ENCODE results near the gene CNNM1. TPM values are rescaled to one million over a fixed set of nuclear protein-coding genes. Genes with fewer than 3 reads are reported as not detected.

Gene CNNM1
- polyA plus RNA-seq, 1 experiment, result 1.3 TPM

DNA sequence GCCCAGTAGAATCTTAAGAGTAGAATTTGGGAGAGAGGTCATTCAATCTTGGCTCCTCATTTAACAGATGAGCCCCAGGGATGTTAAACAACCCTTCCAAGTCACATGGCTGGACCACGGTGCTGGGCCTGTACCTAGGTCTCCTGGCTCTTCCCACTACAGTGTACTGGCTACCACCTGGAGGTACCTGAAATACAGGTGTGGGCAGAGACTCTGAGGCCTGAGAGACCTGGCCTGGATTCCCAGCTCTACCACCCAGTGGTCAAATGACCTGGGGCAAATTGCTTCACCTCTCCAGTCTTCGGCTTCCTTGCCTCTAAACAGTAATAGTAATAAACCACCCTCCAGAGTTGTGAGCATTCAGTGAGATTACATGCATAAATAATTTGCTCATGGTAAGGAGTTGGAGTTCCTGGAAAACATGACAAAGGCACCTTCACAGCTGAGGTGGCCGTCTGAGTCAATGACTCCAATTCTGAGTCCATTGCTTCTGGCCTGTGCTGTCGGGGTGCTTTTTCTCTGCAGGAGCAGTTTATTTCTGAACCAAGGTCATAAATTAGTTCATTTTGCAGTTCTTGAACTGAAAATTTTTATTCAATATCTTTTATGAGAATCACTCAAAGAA is 98.5 kb downstream of the CNNM1 start:
- no peaks in the 10 kb centered on the region for H3K27me3 ChIP-seq (ENCODE audit: control insufficient read depth, insufficient read depth, low read length)

DNA sequence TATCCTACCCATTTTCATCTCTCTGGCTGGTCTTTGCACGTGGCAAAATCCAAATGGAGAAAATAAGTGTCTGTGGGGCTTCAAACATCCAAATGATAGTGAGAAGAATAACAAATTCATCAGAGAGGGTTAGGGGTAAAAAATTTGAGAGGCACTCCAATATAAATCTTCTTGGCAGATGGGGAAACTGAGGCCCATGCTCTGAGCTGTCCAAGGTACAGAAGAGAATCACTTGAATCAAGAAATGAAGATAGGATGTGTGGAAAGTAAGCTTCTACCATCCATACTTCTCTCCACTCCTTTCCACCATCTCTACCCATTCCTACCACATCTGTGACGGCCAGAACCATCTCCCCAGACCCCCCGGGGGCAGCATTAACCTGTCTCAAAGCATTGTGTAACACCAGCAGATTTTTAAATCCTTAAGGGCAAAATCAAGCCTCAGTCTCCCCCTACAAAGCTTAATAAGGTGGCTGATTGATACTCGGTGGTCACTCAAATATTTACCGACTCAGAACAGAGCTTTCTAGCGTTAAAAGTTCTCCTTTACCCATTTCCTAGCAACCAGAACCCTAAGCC is 100.5 kb downstream of the CNNM1 start:
- H3K36me3 ChIP-seq (ENCODE audit: control insufficient read depth, insufficient read depth, low read length), result peaks cover 4% of the 10 kb centered on the region; the same call in 1 of the 2 replicates
- TF ChIP-seq, protein P1, sequence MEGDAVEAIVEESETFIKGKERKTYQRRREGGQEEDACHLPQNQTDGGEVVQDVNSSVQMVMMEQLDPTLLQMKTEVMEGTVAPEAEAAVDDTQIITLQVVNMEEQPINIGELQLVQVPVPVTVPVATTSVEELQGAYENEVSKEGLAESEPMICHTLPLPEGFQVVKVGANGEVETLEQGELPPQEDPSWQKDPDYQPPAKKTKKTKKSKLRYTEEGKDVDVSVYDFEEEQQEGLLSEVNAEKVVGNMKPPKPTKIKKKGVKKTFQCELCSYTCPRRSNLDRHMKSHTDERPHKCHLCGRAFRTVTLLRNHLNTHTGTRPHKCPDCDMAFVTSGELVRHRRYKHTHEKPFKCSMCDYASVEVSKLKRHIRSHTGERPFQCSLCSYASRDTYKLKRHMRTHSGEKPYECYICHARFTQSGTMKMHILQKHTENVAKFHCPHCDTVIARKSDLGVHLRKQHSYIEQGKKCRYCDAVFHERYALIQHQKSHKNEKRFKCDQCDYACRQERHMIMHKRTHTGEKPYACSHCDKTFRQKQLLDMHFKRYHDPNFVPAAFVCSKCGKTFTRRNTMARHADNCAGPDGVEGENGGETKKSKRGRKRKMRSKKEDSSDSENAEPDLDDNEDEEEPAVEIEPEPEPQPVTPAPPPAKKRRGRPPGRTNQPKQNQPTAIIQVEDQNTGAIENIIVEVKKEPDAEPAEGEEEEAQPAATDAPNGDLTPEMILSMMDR (IDR thresholded peaks at IDR 0.05; ENCODE audit: insufficient read depth, low read depth, low read length), result no peak
- CTCF ChIA-PET, result interaction anchor here (1.2 to 2.9 kb wide), 2 partner anchors 38 to 42 kb away, joined by 8 to 17 read pairs; no protein-coding TSS in a partner anchor
- H3K4me3 ChIP-seq (ENCODE audit: low read depth, low read length), result peak overlapping the region; percentile 69
- no peak for DNase-seq (ENCODE audit: low read depth)
- H3K27me3 ChIP-seq (ENCODE audit: control insufficient read depth, insufficient read depth, low read length), result no peaks in the 10 kb centered on the region
- POLR2A ChIA-PET, result no interaction called here

More for the DNA sequence above, 98.5 kb downstream of the CNNM1 start:
- ChIA-PET POLR2A (no interaction called here), CTCF (interaction anchor here (1.3 kb wide), 1 partner anchor 19 kb away, joined by 3 read pairs; no protein-coding TSS in a partner anchor)
- DNase-seq (ENCODE audit: low read depth), result no peak
- H3K4me3 ChIP-seq (ENCODE audit: low read depth, low read length), result no peak overlapping the region
- H3K36me3 ChIP-seq (ENCODE audit: control insufficient read depth, insufficient read depth, low read length), result peaks cover 3% of the 10 kb centered on the region; the same call in 1 of the 2 replicates
- TF ChIP-seq, protein P1 (IDR thresholded peaks at IDR 0.05; ENCODE audit: insufficient read depth, low read depth, low read length), result no peak

DNA sequence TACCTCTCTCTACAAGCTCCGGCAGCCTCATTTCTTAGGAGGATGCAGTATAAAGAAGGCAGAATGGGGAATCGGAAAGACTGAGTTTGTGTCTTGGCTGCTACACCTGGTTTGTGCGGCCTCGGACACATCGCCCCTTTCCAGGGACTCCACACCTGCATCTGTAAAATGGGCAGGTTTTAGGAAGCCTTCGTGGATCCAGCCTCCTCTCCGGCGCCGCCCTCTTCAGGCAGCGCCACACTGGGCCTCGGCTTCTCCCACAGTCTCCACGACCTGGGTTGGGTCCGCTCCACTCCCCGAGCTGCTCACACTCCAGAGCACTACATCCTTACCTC is 100.9 kb downstream of the CNNM1 start:
- Histone ChIP-seq H3K4me3 (ENCODE audit: low read depth, low read length) (peak overlapping the region; percentile 69), H3K36me3 (ENCODE audit: control insufficient read depth, insufficient read depth, low read length) (peaks cover 4% of the 10 kb centered on the region; the same call in 1 of the 2 replicates), H3K27me3 (ENCODE audit: control insufficient read depth, insufficient read depth, low read length) (no peaks in the 10 kb centered on the region)
- POLR2A ChIA-PET, result no interaction called here
- no peak for DNase-seq (ENCODE audit: low read depth)
- CTCF ChIA-PET, result interaction anchor here (1.0 to 2.9 kb wide), 3 partner anchors 34 to 42 kb away, joined by 3 to 17 read pairs (median 8); no protein-coding TSS in a partner anchor
- TF ChIP-seq, protein P1 (IDR thresholded peaks at IDR 0.05; ENCODE audit: insufficient read depth, low read depth, low read length), result no peak

DNA sequence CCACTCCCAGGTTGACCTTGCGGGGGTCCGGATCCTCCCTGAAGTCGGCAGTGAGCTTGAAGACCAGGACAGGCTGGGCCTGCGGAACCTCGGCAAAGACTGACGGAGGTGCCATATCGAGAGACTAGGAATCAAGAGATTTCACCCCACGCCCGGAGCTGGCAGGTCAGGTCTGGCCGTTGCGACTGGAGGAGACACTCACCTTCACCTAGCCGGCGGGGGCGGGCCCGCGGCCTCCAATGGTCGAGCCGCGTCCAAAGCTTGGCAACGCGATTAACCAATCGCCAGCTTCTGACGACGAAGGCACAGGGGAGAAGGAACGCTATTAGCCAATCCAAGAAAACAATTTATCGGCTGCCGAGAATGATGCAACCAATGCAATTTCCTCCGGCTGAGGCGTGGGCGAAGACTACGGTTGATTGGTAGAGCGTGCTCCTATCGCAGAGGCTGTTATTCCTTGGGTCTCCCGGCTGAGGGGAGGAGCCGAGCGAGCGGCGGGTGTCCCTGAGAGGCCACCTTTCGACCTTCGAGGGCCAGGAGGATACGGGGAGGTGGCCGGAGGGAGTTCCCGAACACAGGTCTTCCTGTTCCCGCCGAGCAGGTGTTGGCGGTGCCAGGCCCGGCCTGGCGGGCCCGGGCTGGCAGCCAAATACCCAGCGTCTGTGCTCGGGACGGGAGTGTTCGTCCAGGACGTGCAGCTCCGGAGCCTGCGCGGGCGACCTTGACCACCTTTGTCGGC is 101.5 kb downstream of the CNNM1 start, which contains the start of gene GOT1:
Gene GOT1, minus strand, starts transcription at position 174 of the 739 bp plus-strand sequence. Its CDS starts 59 bp downstream, at position 115.
- POLR2A ChIA-PET, result no interaction called here

More for the DNA sequence above, 101.5 kb downstream of the CNNM1 start, which contains the start of gene GOT1:
- CTCF ChIA-PET, result interaction anchor here (0.6 to 2.9 kb wide), 6 partner anchors 19 to 1429 kb away, joined by 3 to 17 read pairs (median 4); no protein-coding TSS in a partner anchor
- Histone ChIP-seq H3K27me3 (ENCODE audit: control insufficient read depth, insufficient read depth, low read length) (no peaks in the 10 kb centered on the region), H3K36me3 (ENCODE audit: control insufficient read depth, insufficient read depth, low read length) (0 out of 2 replicates have a peak, but pooled peaks cover 2% of the 10 kb centered on the region), H3K4me3 (ENCODE audit: low read depth, low read length) (peak within 1 kb of the TSS; percentile 81)
- TF ChIP-seq, protein P1 (IDR thresholded peaks at IDR 0.05; ENCODE audit: insufficient read depth, low read depth, low read length), result no peak
- peak; percentile 99 for DNase-seq (ENCODE audit: low read depth)
